Activated T-helper 1 cell treated with anti-CD3 and anti-CD28 coated beads, Interleukin-12 subunit alpha, Interleukin-12 subunit beta, Interleukin-2, Interleukin-4 antibody, amounts not matched to agents 30 ng/mL and 10 ng/mL and 1 ng/mL, durations not matched to agents 14 hours and 24 hours and 36 hours (primary cell): ENCODE results near the gene LUM. TPM values are rescaled to one million over a fixed set of nuclear protein-coding genes. Genes with fewer than 3 reads are reported as not detected.

ENCODE experiments used
- DNase-seq: peaks from one replicate; pipeline ENCODE4 v3.0.0; 2021; ENCODE audit warnings: low spot score
- H3K27ac Mint-ChIP-seq: one replicate; pipeline ENCODE4 v1.8.0; 2021; ENCODE audit warnings: mild to moderate bottlenecking, mixed read lengths
- H3K27me3 Mint-ChIP-seq: one replicate; pipeline ENCODE4 v1.8.0; 2022; ENCODE audit warnings: mild to moderate bottlenecking, moderate library complexity, mixed read lengths; ENCODE audit not compliant: insufficient read depth
- H3K36me3 Mint-ChIP-seq: one replicate; pipeline ENCODE4 v1.8.0; 2021; ENCODE audit warnings: low read depth, mixed read lengths
- H3K4me1 Mint-ChIP-seq: one replicate; pipeline ENCODE4 v1.8.0; 2021; ENCODE audit warnings: low read depth, mixed read lengths
- H3K4me3 Mint-ChIP-seq: one replicate; pipeline ENCODE4 v1.8.0; 2021; ENCODE audit warnings: mild to moderate bottlenecking, moderate library complexity, mixed read lengths
- H3K9me3 Mint-ChIP-seq: one replicate; pipeline ENCODE4 v1.8.0; 2021; ENCODE audit warnings: mixed read lengths
- intact Hi-C: fragments of 100-400 bp; cut with micrococcal nuclease; formaldehyde crosslinking; loops from one replicate; pipeline ENCODE4 v1.15.1; 2024
- total RNA-seq: library from RNA; stranded (reverse); gene quantifications from 2 replicates; pipeline ENCODE4 v1.2.3, GENCODE V29; 2022

The LUM gene
- total RNA-seq, 1 donor from 2014 or later, result not detected

DNA sequence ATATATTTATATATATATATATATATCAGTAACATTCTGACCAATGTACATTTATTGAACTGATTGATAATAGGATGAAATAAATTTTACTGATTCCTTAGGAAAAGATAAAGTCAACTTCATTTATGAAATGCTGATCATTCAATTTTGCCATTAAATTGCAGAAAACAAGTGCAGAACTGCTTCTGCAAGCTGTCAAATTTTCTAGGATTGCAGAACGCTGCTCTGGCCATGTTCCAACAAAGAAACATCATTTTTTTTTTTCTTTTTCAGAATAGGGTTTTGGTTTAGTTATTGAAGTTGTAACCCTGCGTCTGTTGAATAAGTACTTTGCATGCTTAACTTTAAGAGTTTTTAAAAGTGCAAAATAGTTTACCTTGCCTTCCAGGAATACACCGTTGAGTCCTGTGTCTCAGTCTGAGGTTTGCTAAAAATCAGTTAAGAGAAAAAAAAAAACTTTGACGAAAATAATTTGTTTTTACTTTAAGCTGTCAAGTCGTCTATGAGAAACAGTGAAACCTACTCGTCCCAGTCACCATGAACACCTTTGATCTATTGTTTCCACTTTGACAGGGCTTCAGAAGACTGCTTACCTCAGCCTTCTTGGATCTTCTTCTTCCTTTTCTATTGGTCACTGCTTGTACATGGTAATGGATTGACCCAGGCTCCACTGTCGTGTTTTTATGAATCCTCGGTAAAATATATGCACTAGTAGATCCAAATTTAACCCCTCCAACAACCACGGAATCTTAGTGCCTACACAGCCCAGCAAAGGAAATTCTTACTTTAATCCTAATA is 53.7 kb downstream of the LUM start, which contains the start of gene KERA:
Gene KERA, minus strand, starts transcription at position 657 of the 798 bp plus-strand sequence. CDS start 1,743 bp downstream, outside the sequence.
- Mint-ChIP-seq H3K36me3 (no peaks in the 10 kb centered on the region), H3K4me1 (no peaks in the 10 kb centered on the region), H3K27me3 (no peaks in the 10 kb centered on the region), H3K4me3 (no peak within 1 kb of the TSS), H3K9me3 (no peaks in the 10 kb centered on the region), H3K27ac (no peak within 1 kb of the TSS)
- no peak for DNase-seq
- intact Hi-C loops, result no loop called here

GRCh38 chr12:91056488-91056887 is 54.8 kb downstream of the LUM start:
- intact Hi-C loops, result no loop called here
- Mint-ChIP-seq H3K4me3 (no peak overlapping the region), H3K4me1 (no peaks in the 10 kb centered on the region), H3K27ac (no peak overlapping the region), H3K27me3 (no peaks in the 10 kb centered on the region), H3K36me3 (no peaks in the 10 kb centered on the region), H3K9me3 (no peaks in the 10 kb centered on the region)
- no peak for DNase-seq

GRCh38 chr12:91055976-91056375 is 55.3 kb downstream of the LUM start:
- no peak for DNase-seq
- Mint-ChIP-seq H3K27me3 (no peaks in the 10 kb centered on the region), H3K9me3 (no peaks in the 10 kb centered on the region), H3K4me1 (no peaks in the 10 kb centered on the region), H3K36me3 (no peaks in the 10 kb centered on the region), H3K4me3 (no peak overlapping the region), H3K27ac (no peak overlapping the region)
- intact Hi-C loops, result no loop called here

DNA sequence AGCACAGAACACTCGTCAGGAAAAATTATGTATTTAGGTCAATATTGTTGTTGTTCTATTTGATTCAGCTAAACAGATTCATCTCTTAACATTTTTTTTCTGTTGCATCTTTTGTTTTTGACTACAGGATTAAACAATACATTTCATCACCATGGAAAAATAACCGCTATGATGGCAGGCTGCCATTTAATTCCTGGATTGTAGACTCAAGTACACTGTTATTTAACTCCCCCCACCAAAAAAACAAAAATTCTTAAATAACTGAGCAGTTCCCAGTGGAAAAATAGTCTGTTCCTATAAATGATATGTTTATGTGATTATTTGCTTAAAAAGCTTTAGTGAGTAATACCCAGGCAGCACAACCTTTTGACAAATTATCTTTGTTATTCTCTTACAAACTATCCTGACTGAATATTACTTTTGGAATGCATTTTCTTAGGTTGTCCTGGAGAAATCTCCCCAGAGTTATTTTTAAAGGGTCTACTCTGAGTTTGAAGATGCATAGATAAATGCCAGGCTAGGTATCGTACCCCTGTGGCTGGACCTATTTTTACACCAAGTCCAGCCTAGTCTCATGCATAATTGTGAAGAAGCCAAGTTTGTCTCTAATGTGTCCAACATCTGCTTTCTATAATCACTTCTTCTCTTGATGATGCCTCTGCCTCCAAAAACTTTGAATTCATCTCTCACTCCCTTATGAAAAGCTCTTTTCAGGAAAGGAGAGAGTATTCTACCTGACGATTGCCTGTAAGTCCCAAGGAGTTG is 57.2 kb downstream of the LUM start:
- no peaks in the 10 kb centered on the region for H3K36me3 Mint-ChIP-seq
- intact Hi-C loops, result no loop called here
- no peaks in the 10 kb centered on the region for H3K9me3 Mint-ChIP-seq
- DNase-seq, result no peak
- H3K27ac Mint-ChIP-seq, result no peak overlapping the region
- no peaks in the 10 kb centered on the region for H3K4me1 Mint-ChIP-seq
- H3K27me3 Mint-ChIP-seq, result no peaks in the 10 kb centered on the region
- H3K4me3 Mint-ChIP-seq, result no peak overlapping the region

Other genes with a start within 250 kb of the LUM start
- not detected in 2 replicates for gene CCER1, start 156.3 kb downstream of the LUM start, total RNA-seq
- not detected in 2 replicates for gene EPYC, start 106.5 kb downstream of the LUM start, total RNA-seq
- not detected in 2 replicates for gene KERA, start 53.5 kb downstream of the LUM start, total RNA-seq
- gene DCN, start 71.3 kb upstream of the LUM start, total RNA-seq, result not detected in 2 replicates